ENCODE data around the gene CAT.

The CAT gene

GRCh38 chr11:34407121-34407813 is 31.5 kb upstream of the CAT start:
- no peak for ATAC-seq
- TF ChIP-seq RARB (CRISPR knock-in tag; IDR thresholded peaks at IDR 0.05) = no peak
- no peak for TF ChIP-seq GLIS3 (CRISPR knock-in tag; IDR thresholded peaks at IDR 0.05)
- TF ChIP-seq SNAI2 (CRISPR knock-in tag; IDR thresholded peaks at IDR 0.05) = no peak
- no peak for TF ChIP-seq TSHZ2 (CRISPR knock-in tag; IDR thresholded peaks at IDR 0.05)

- no peak for ATAC-seq
- TF ChIP-seq CREB5 (CRISPR knock-in tag; IDR thresholded peaks at IDR 0.05; ENCODE audit: low read depth) (no peak), ZNF70 (CRISPR knock-in tag; IDR thresholded peaks at IDR 0.05) (no peak), ISL1 (CRISPR knock-in tag; IDR thresholded peaks at IDR 0.05) (no peak), RARB (CRISPR knock-in tag; IDR thresholded peaks at IDR 0.05) (no peak)
Observed at GRCh38 chr11:34408580-34409172, 30.1 kb upstream of the CAT start.

- no peak for ATAC-seq
- no peak for TF ChIP-seq ZNF8 (CRISPR knock-in tag; IDR thresholded peaks at IDR 0.05)
- TF ChIP-seq CSRNP3 (CRISPR knock-in tag; IDR thresholded peaks at IDR 0.05) = no peak
- no peak for TF ChIP-seq GLIS3 (CRISPR knock-in tag; IDR thresholded peaks at IDR 0.05)
- no peak for TF ChIP-seq BACH2 (CRISPR knock-in tag; IDR thresholded peaks at IDR 0.05; ENCODE audit: borderline replicate concordance)
- no peak for TF ChIP-seq ISL1 (CRISPR knock-in tag; IDR thresholded peaks at IDR 0.05)
- no peak for TF ChIP-seq SNAI2 (CRISPR knock-in tag; IDR thresholded peaks at IDR 0.05)
- no peak for TF ChIP-seq ZNF70 (CRISPR knock-in tag; IDR thresholded peaks at IDR 0.05)
Observed at GRCh38 chr11:34411111-34411510, 27.6 kb upstream of the CAT start.

- TF ChIP-seq ESRRG (CRISPR knock-in tag; IDR thresholded peaks at IDR 0.05) = no peak
- no peak for TF ChIP-seq PPARA (CRISPR knock-in tag; IDR thresholded peaks at IDR 0.05; ENCODE audit: borderline replicate concordance)
- no peak for ATAC-seq
Observed at GRCh38 chr11:34411791-34412190, 26.9 kb upstream of the CAT start.

GRCh38 chr11:34413263-34413662 is 25.5 kb upstream of the CAT start:
- ATAC-seq = no peak
- TF ChIP-seq TCF4 (CRISPR knock-in tag; IDR thresholded peaks at IDR 0.05; ENCODE audit: borderline replicate concordance) (no peak), BACH2 (CRISPR knock-in tag; IDR thresholded peaks at IDR 0.05; ENCODE audit: borderline replicate concordance) (no peak), TOX (CRISPR knock-in tag; IDR thresholded peaks at IDR 0.05; ENCODE audit: borderline replicate concordance) (no peak), ZNF70 (CRISPR knock-in tag; IDR thresholded peaks at IDR 0.05) (no peak), ZC3H10 (CRISPR knock-in tag; IDR thresholded peaks at IDR 0.05) (no peak), RARB (CRISPR knock-in tag; IDR thresholded peaks at IDR 0.05) (no peak)

- ATAC-seq = no peak
- no peak for TF ChIP-seq RARB (CRISPR knock-in tag; IDR thresholded peaks at IDR 0.05)
- no peak for TF ChIP-seq POU6F1 (CRISPR knock-in tag; IDR thresholded peaks at IDR 0.05; ENCODE audit: borderline replicate concordance, low read depth)
- TF ChIP-seq ARNTL (CRISPR knock-in tag; IDR thresholded peaks at IDR 0.05; ENCODE audit: borderline replicate concordance, low read depth) = no peak
- no peak for TF ChIP-seq CREB5 (CRISPR knock-in tag; IDR thresholded peaks at IDR 0.05; ENCODE audit: low read depth)
- TF ChIP-seq CSDC2 (CRISPR knock-in tag; IDR thresholded peaks at IDR 0.05) = no peak
- no peak for TF ChIP-seq BACH2 (CRISPR knock-in tag; IDR thresholded peaks at IDR 0.05; ENCODE audit: borderline replicate concordance)
- no peak for TF ChIP-seq ZC3H10 (CRISPR knock-in tag; IDR thresholded peaks at IDR 0.05)
- no peak for TF ChIP-seq TOX (CRISPR knock-in tag; IDR thresholded peaks at IDR 0.05; ENCODE audit: borderline replicate concordance)
- TF ChIP-seq ZFP30 (CRISPR knock-in tag; IDR thresholded peaks at IDR 0.05) = no peak
- no peak for TF ChIP-seq OSR1 (CRISPR knock-in tag; IDR thresholded peaks at IDR 0.05)
- TF ChIP-seq ZNF565 (CRISPR knock-in tag; conservative IDR thresholded peaks at IDR 0.05; ENCODE audit: low read depth) = no peak
- no peak for TF ChIP-seq TCF4 (CRISPR knock-in tag; IDR thresholded peaks at IDR 0.05; ENCODE audit: borderline replicate concordance)
Observed at GRCh38 chr11:34415538-34415937, 23.2 kb upstream of the CAT start.
